ENCODE measurements around the gene NUDT14.

NUDT14 gene

GRCh38 chr14:105216490-105217247 is 35.6 kb upstream of the NUDT14 start:
- no peaks in the 10 kb centered on the region for H3K9me3 Mint-ChIP-seq
- H3K4me3 Mint-ChIP-seq: no peak overlapping the region
- no peaks in the 10 kb centered on the region for H3K36me3 Mint-ChIP-seq

GRCh38 chr14:105215602-105216001 is 34.5 kb upstream of the NUDT14 start:
- no peak overlapping the region for H3K4me3 Mint-ChIP-seq
- H3K4me1 Mint-ChIP-seq: no peaks in the 10 kb centered on the region
- H3K27me3 Mint-ChIP-seq: no peaks in the 10 kb centered on the region
- no peaks in the 10 kb centered on the region for H3K9me3 Mint-ChIP-seq
- H3K27ac Mint-ChIP-seq: no peak overlapping the region
- H3K36me3 Mint-ChIP-seq: no peaks in the 10 kb centered on the region

More at GRCh38 chr14:105216490-105217247, 35.6 kb upstream of the NUDT14 start:
- Mint-ChIP-seq H3K27ac (no peak overlapping the region), H3K4me1 (no peaks in the 10 kb centered on the region), H3K27me3 (no peaks in the 10 kb centered on the region)

DNA sequence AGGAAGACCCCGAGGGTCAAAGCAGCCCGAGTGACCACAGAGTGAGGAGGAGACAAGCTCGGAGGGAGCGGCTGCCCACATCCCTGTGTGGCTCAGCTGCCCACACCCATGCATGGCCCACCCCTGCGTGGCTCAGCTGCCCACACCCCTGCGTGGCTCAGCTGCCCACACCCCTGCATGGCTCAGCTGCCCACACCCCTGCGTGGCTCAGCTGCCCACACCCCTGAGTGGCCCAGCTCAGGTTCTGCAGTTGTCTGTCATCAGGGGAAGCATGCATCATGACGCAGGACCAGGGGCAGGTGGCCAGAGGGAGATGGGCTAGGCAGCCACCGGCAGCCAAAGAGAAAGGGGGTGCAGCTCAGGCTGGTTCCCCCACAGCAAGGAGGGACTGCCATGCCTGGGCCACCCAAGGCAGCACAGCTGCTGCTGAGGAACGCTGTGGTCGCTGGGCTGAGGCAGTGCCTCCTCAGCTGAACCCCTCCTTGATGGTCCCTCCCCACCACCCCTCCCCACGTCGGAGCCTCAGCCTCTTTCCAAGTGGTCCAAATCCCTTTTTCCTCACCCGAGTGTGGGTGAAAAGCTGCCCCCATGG is 33.3 kb upstream of the NUDT14 start:
- Mint-ChIP-seq H3K27me3 (no peaks in the 10 kb centered on the region), H3K4me3 (no peak overlapping the region), H3K9me3 (no peaks in the 10 kb centered on the region), H3K27ac (no peak overlapping the region), H3K4me1 (no peaks in the 10 kb centered on the region), H3K36me3 (no peaks in the 10 kb centered on the region)

GRCh38 chr14:105213361-105213760 is 32.2 kb upstream of the NUDT14 start:
- H3K9me3 Mint-ChIP-seq: no peaks in the 10 kb centered on the region
- H3K27me3 Mint-ChIP-seq: no peaks in the 10 kb centered on the region
- H3K4me3 Mint-ChIP-seq: no peak overlapping the region
- H3K27ac Mint-ChIP-seq: no peak overlapping the region
- H3K36me3 Mint-ChIP-seq: no peaks in the 10 kb centered on the region
- no peaks in the 10 kb centered on the region for H3K4me1 Mint-ChIP-seq

DNA sequence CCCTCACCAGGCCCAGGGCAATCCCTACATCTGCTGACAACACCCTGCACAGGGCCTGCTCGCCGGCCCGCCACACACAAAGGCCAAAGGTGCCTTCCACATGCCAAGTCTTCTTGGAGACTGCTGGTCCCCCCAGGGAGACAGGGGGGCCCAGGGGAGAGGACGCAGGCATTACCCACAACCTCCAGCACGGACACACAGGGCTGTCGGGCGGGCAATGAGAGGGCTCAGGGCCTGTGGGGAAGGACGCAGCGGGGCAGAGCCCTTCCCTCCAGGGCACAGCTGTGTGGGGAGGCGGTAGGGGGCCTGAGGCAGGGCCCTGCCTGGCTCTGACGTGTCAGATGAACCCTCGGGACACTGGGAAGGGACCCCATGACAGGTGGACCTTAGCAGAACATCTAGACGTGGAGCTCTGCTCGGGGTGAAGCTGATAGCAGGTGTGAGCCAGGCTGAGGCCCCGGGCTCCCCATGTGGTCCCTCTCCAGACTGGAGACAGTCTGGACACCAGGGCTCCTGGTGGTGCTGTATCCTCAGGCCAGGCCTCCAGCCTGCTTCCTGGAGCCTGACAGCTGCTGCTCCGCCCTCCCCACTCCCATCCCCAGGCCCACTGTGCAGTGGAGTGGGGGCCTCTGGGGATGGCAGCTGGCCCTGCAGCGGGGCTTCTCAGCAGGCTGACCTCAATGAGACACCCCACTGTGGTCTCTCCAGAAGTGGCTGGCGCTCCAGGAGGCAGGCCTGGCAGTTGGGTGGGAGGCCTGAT is 31.6 kb upstream of the NUDT14 start:
- Mint-ChIP-seq H3K27ac (no peak overlapping the region), H3K4me1 (no peaks in the 10 kb centered on the region), H3K27me3 (no peaks in the 10 kb centered on the region)

GRCh38 chr14:105211758-105212089 is 30.6 kb upstream of the NUDT14 start:
- Mint-ChIP-seq H3K27ac (no peak overlapping the region), H3K9me3 (no peaks in the 10 kb centered on the region), H3K4me3 (no peak overlapping the region), H3K27me3 (no peaks in the 10 kb centered on the region), H3K36me3 (no peaks in the 10 kb centered on the region), H3K4me1 (no peaks in the 10 kb centered on the region)

More for the DNA sequence above, 31.6 kb upstream of the NUDT14 start:
- no peaks in the 10 kb centered on the region for H3K9me3 Mint-ChIP-seq
- H3K36me3 Mint-ChIP-seq: no peaks in the 10 kb centered on the region
- H3K4me3 Mint-ChIP-seq: no peak overlapping the region

- Mint-ChIP-seq H3K36me3 (no peaks in the 10 kb centered on the region), H3K9me3 (no peaks in the 10 kb centered on the region), H3K27ac (no peak overlapping the region), H3K27me3 (no peaks in the 10 kb centered on the region), H3K4me3 (no peak overlapping the region), H3K4me1 (no peaks in the 10 kb centered on the region)
These were observed 30.1 kb upstream of the NUDT14 start for GRCh38 chr14:105211086-105211757.

- no peak overlapping the region for H3K4me3 Mint-ChIP-seq
- H3K36me3 Mint-ChIP-seq: no peaks in the 10 kb centered on the region
These were observed 29.3 kb upstream of the NUDT14 start for GRCh38 chr14:105210266-105211025.

GRCh38 chr14:105209646-105210045 is 28.5 kb upstream of the NUDT14 start:
- Mint-ChIP-seq H3K9me3 (no peaks in the 10 kb centered on the region), H3K4me3 (no peak overlapping the region), H3K27me3 (no peaks in the 10 kb centered on the region), H3K4me1 (no peaks in the 10 kb centered on the region), H3K36me3 (no peaks in the 10 kb centered on the region), H3K27ac (no peak overlapping the region)

More at GRCh38 chr14:105210266-105211025, 29.3 kb upstream of the NUDT14 start:
- Mint-ChIP-seq H3K27ac (no peak overlapping the region), H3K27me3 (no peaks in the 10 kb centered on the region), H3K9me3 (no peaks in the 10 kb centered on the region), H3K4me1 (no peaks in the 10 kb centered on the region)

GRCh38 chr14:105209091-105209490 is 28.0 kb upstream of the NUDT14 start:
- H3K9me3 Mint-ChIP-seq: no peaks in the 10 kb centered on the region
- H3K4me3 Mint-ChIP-seq: no peak overlapping the region
- H3K27me3 Mint-ChIP-seq: no peaks in the 10 kb centered on the region
- no peaks in the 10 kb centered on the region for H3K4me1 Mint-ChIP-seq
- no peak overlapping the region for H3K27ac Mint-ChIP-seq
- H3K36me3 Mint-ChIP-seq: no peaks in the 10 kb centered on the region

GRCh38 chr14:105208738-105209075 is 27.6 kb upstream of the NUDT14 start:
- no peaks in the 10 kb centered on the region for H3K36me3 Mint-ChIP-seq
- no peaks in the 10 kb centered on the region for H3K9me3 Mint-ChIP-seq
- no peaks in the 10 kb centered on the region for H3K27me3 Mint-ChIP-seq
- no peak overlapping the region for H3K4me3 Mint-ChIP-seq
- no peaks in the 10 kb centered on the region for H3K4me1 Mint-ChIP-seq
- peak overlapping the region; percentile 51 for H3K27ac Mint-ChIP-seq

DNA sequence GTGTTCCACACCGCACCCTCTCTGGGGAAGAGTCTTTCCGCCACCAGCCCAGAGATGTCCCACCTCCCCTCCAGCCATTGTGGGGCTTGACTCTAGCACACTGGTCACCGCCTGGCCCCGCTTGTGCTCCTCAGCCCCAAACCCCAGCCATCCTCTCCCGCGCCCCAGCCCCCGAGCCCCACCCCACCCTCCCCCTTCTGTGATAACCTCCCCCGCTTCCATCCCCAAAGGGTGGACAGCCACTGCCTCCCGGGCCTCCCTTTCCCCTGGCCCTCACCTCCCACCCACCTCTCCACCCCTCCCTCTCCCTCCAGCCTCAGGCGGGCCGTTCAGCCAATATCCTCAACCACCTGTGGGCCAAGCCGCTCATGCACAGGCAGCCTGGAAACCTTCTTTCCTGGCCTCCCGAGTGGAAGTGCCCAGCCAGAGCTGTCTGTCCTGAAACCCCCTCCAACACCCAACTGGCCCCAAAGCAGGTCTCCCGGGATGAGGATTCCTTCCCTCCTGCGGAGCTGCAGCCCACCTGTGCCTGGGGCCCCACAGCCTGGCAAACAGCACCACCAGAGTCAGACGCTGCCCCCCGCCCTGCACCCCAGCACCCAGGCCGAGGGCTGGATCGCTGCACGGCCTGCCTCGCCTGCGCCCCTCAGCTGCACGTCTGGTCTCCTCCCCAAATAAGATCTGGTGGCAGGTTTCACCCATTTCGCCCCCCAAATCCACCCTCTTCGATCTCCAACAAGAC is 27.1 kb upstream of the NUDT14 start:
- Mint-ChIP-seq H3K36me3 (no peaks in the 10 kb centered on the region), H3K27me3 (no peaks in the 10 kb centered on the region), H3K27ac (peak overlapping the region; percentile 51), H3K4me3 (no peak overlapping the region), H3K4me1 (no peaks in the 10 kb centered on the region), H3K9me3 (no peaks in the 10 kb centered on the region)

DNA sequence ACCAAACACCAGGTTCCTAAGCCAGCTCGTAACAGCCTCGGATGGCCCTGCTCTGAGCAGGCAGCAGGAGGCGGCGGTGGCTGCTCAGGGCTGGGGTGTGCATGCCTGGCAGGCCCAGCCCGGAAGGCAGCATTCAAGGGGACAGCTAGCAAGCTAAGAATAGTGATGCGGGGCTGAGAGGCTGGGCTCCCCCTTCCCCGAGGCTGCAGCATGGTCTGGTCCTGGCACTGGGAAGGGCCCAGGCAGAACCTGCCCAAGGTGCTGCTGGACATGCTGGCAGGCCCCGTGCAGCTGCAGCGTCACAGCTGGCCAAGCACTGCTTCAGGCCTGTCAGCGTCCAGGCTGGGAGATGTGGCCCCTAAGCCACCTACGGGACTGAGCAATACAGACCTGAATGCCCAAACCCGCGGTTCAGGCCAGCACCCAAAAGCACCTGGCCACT is 26.4 kb upstream of the NUDT14 start:
- Mint-ChIP-seq H3K4me1 (no peaks in the 10 kb centered on the region), H3K9me3 (no peaks in the 10 kb centered on the region), H3K36me3 (no peaks in the 10 kb centered on the region), H3K27ac (no peak overlapping the region), H3K27me3 (no peaks in the 10 kb centered on the region), H3K4me3 (no peak overlapping the region)

GRCh38 chr14:105206873-105207272 is 25.8 kb upstream of the NUDT14 start:
- Mint-ChIP-seq H3K27ac (no peak overlapping the region), H3K9me3 (no peaks in the 10 kb centered on the region), H3K4me3 (no peak overlapping the region), H3K36me3 (no peaks in the 10 kb centered on the region), H3K27me3 (no peaks in the 10 kb centered on the region), H3K4me1 (peaks cover 4% of the 10 kb centered on the region)

All from activated naive CD4-positive, alpha-beta T cell treated with anti-CD3 and anti-CD28 coated beads, Interleukin-2, amount 50 U/mL, for 24 hours (primary cell).